Neural progenitor cell (in vitro differentiated cells): ENCODE data around the gene CAMKK1. TPM values are rescaled to one million over a fixed set of nuclear protein-coding genes. Genes with fewer than 3 reads are reported as not detected.

Experiments
- DNase-seq: peaks from one replicate; pipeline ENCODE4 v3.0.0-alpha.2; 2016; ENCODE audit warnings: low spot score
- H2AFZ ChIP-seq: fragments of 200-600 bp; sonication (generic); replicated peaks from 2 replicates; pipeline ENCODE4 v1.6.1; 2016; ENCODE audit warnings: antibody characterized with exemption
- H3F3A ChIP-seq: fragments of 200-600 bp; sonication (generic); 2 replicates; pipeline ENCODE4 v1.6.1; 2016; ENCODE audit warnings: antibody characterized with exemption, low read depth
- H3K27ac ChIP-seq: fragments of 200-600 bp; sonication (generic); 2 replicates; pipeline ENCODE4 v1.5.1; 2016; ENCODE audit warnings: mild to moderate bottlenecking
- H3K27me3 ChIP-seq: fragments of 200-600 bp; sonication (generic); 2 replicates; pipeline ENCODE4 v1.6.1; 2016; ENCODE audit warnings: mild to moderate bottlenecking, moderate library complexity
- H3K36me3 ChIP-seq: fragments of 200-600 bp; sonication (generic); 2 replicates; pipeline ENCODE4 v1.5.1; 2016
- H3K4me1 ChIP-seq: fragments of 200-600 bp; sonication (generic); 2 replicates; pipeline ENCODE4 v1.6.1; 2016; ENCODE audit warnings: mixed run types
- H3K4me2 ChIP-seq: fragments of 200-600 bp; sonication (generic); 2 replicates; pipeline ENCODE4 v1.6.1; 2016
- H3K4me3 ChIP-seq: fragments of 200-600 bp; sonication (generic); 2 replicates; pipeline ENCODE4 v1.5.1; 2016
- H3K79me2 ChIP-seq: fragments of 200-600 bp; sonication (generic); 2 replicates; pipeline ENCODE4 v1.6.1; 2016; ENCODE audit warnings: low read depth
- H3K9ac ChIP-seq: fragments of 200-600 bp; sonication (generic); 2 replicates; pipeline ENCODE4 v1.6.1; 2016
- H3K9me3 ChIP-seq: fragments of 200-600 bp; sonication (generic); 2 replicates; pipeline ENCODE4 v1.5.1; 2016; ENCODE audit warnings: low read depth
- H4K20me1 ChIP-seq: fragments of 200-600 bp; sonication (generic); 2 replicates; pipeline ENCODE4 v1.6.1; 2016; ENCODE audit warnings: low read depth
- H3K27ac Mint-ChIP-seq: 3 replicates; pipeline ENCODE4 v1.8.0; 2021; ENCODE audit warnings: mixed read lengths
- H3K27me3 Mint-ChIP-seq: 2 replicates; pipeline ENCODE4 v1.8.0; 2022; ENCODE audit warnings: low read depth, mild to moderate bottlenecking, inconsistent platforms, moderate library complexity, mixed read lengths; ENCODE audit not compliant: insufficient read depth
- H3K36me3 Mint-ChIP-seq: 3 replicates; pipeline ENCODE4 v1.8.0; 2021; ENCODE audit warnings: mixed read lengths
- H3K4me1 Mint-ChIP-seq: 3 replicates; pipeline ENCODE4 v1.8.0; 2021; ENCODE audit warnings: mixed read lengths
- H3K4me3 Mint-ChIP-seq: 3 replicates; pipeline ENCODE4 v1.8.0; 2021; ENCODE audit warnings: mild to moderate bottlenecking, moderate library complexity, mixed read lengths
- H3K9me3 Mint-ChIP-seq: 3 replicates; pipeline ENCODE4 v1.8.0; 2020; ENCODE audit warnings: mixed read lengths
- CTCF ChIP-seq: fragments of 200-600 bp; sonication (generic); IDR thresholded peaks from 2 replicates; pipeline ENCODE4 v1.5.1; 2017; ENCODE audit warnings: antibody characterized with exemption, mild to moderate bottlenecking
- EZH2 ChIP-seq: fragments of 200-600 bp; sonication (generic); IDR thresholded peaks from 2 replicates; pipeline ENCODE4 v1.6.1; 2017; ENCODE audit warnings: antibody characterized with exemption, mild to moderate bottlenecking, moderate library complexity
- EZH2phosphoT487 ChIP-seq: fragments of 200-600 bp; sonication (generic); IDR thresholded peaks from 2 replicates; pipeline ENCODE4 v1.6.1; 2017; ENCODE audit warnings: antibody characterized with exemption
- total RNA-seq: library from RNA; depleted of rRNA; stranded (reverse); fragments of >200 nt; gene quantifications from 2 replicates; pipeline ENCODE4 v1.2.3, GENCODE V29; 2015; ENCODE audit warnings: low replicate concordance

The CAMKK1 gene
- total RNA-seq, 1 donor from 2014 or later, result 2.9 TPM

- H3K4me1 ChIP-seq, result no peaks in the 10 kb centered on the region
- no peak overlapping the region for H3K9ac ChIP-seq
- H3K4me1 Mint-ChIP-seq, result no peaks in the 10 kb centered on the region
- H3K4me2 ChIP-seq, result no peak overlapping the region
- peaks cover 33% of the 10 kb centered on the region for H3K36me3 Mint-ChIP-seq
- H3K27me3 Mint-ChIP-seq, result no peaks in the 10 kb centered on the region
- H3K4me3 ChIP-seq, result no peak overlapping the region
- no peaks in the 10 kb centered on the region for H3F3A ChIP-seq
- no peaks in the 10 kb centered on the region for H3K9me3 Mint-ChIP-seq
- no peak for TF ChIP-seq EZH2
- TF ChIP-seq EZH2phosphoT487, result no peak
- no peak for TF ChIP-seq CTCF
- peaks cover 75% of the 10 kb centered on the region for H3K79me2 ChIP-seq
- no peak overlapping the region for H3K27ac ChIP-seq
- no peak overlapping the region for H2AFZ ChIP-seq
- no peaks in the 10 kb centered on the region for H3K36me3 ChIP-seq
- H3K4me3 Mint-ChIP-seq, result no peak overlapping the region
- H3K27me3 ChIP-seq, result no peaks in the 10 kb centered on the region
- peaks cover 45% of the 10 kb centered on the region for H4K20me1 ChIP-seq
- H3K27ac Mint-ChIP-seq, result no peak overlapping the region
- H3K9me3 ChIP-seq, result no peaks in the 10 kb centered on the region
- DNase-seq, result no peak
These were observed 57.2 kb downstream of the CAMKK1 start for GRCh38 chr17:3835410-3836229.

GRCh38 chr17:3834811-3835210 is 58.0 kb downstream of the CAMKK1 start:
- no peaks in the 10 kb centered on the region for H3K4me1 ChIP-seq
- no peaks in the 10 kb centered on the region for H3K4me1 Mint-ChIP-seq
- no peak overlapping the region for H3K4me2 ChIP-seq
- H3K9me3 Mint-ChIP-seq, result no peaks in the 10 kb centered on the region
- H3K27ac ChIP-seq, result no peak overlapping the region
- H3K4me3 Mint-ChIP-seq, result no peak overlapping the region
- H3K36me3 Mint-ChIP-seq, result peaks cover 31% of the 10 kb centered on the region
- H3F3A ChIP-seq, result no peaks in the 10 kb centered on the region
- no peak overlapping the region for H3K4me3 ChIP-seq
- TF ChIP-seq EZH2, result no peak
- H3K27me3 Mint-ChIP-seq, result no peaks in the 10 kb centered on the region
- H3K79me2 ChIP-seq, result peaks cover 66% of the 10 kb centered on the region
- no peak overlapping the region for H3K9ac ChIP-seq
- H3K9me3 ChIP-seq, result no peaks in the 10 kb centered on the region
- H4K20me1 ChIP-seq, result peaks cover 37% of the 10 kb centered on the region
- H3K27ac Mint-ChIP-seq, result no peak overlapping the region
- no peaks in the 10 kb centered on the region for H3K36me3 ChIP-seq
- DNase-seq, result no peak
- no peaks in the 10 kb centered on the region for H3K27me3 ChIP-seq
- H2AFZ ChIP-seq, result no peak overlapping the region

- TF ChIP-seq CTCF, result no peak
- no peak for TF ChIP-seq EZH2
- TF ChIP-seq EZH2phosphoT487, result no peak
- H3K27me3 Mint-ChIP-seq, result no peaks in the 10 kb centered on the region
These were observed 64.0 kb downstream of the CAMKK1 start for GRCh38 chr17:3828852-3829232.

GRCh38 chr17:3828151-3828851 is 64.6 kb downstream of the CAMKK1 start:
- no peaks in the 10 kb centered on the region for H3K27me3 Mint-ChIP-seq
- Histone ChIP-seq H4K20me1 (peaks cover 8% of the 10 kb centered on the region), H3K27me3 (no peaks in the 10 kb centered on the region), H3K36me3 (peaks cover 16% of the 10 kb centered on the region), H3K27ac (no peak overlapping the region), H3K9me3 (no peaks in the 10 kb centered on the region), H2AFZ (no peak overlapping the region), H3K79me2 (peaks cover 10% of the 10 kb centered on the region), H3K9ac (no peak overlapping the region), H3K4me3 (no peak overlapping the region), H3K4me2 (no peak overlapping the region), H3K4me1 (no peaks in the 10 kb centered on the region), H3F3A (peaks cover 18% of the 10 kb centered on the region)
- DNase-seq, result no peak
- peaks cover 12% of the 10 kb centered on the region for H3K36me3 Mint-ChIP-seq
- no peak overlapping the region for H3K27ac Mint-ChIP-seq
- H3K9me3 Mint-ChIP-seq, result no peaks in the 10 kb centered on the region
- no peak overlapping the region for H3K4me3 Mint-ChIP-seq
- H3K4me1 Mint-ChIP-seq, result no peaks in the 10 kb centered on the region
- TF ChIP-seq CTCF (no peak), EZH2phosphoT487 (no peak), EZH2 (no peak)

More at GRCh38 chr17:3828852-3829232, 64.0 kb downstream of the CAMKK1 start:
- Histone ChIP-seq H3K4me1 (no peaks in the 10 kb centered on the region), H3K4me2 (no peak overlapping the region), H3K27ac (no peak overlapping the region), H3K4me3 (no peak overlapping the region), H3K79me2 (peaks cover 16% of the 10 kb centered on the region), H3F3A (peaks cover 14% of the 10 kb centered on the region), H3K9me3 (no peaks in the 10 kb centered on the region), H3K36me3 (peaks cover 16% of the 10 kb centered on the region), H4K20me1 (peaks cover 9% of the 10 kb centered on the region), H2AFZ (no peak overlapping the region), H3K27me3 (no peaks in the 10 kb centered on the region), H3K9ac (no peak overlapping the region)
- Mint-ChIP-seq H3K36me3 (peaks cover 16% of the 10 kb centered on the region), H3K4me1 (no peaks in the 10 kb centered on the region), H3K9me3 (no peaks in the 10 kb centered on the region), H3K4me3 (no peak overlapping the region), H3K27ac (no peak overlapping the region)
- DNase-seq, result no peak
